GM12878 (cell line): ENCODE data around the gene ANKRD65. TPM values are rescaled to one million over a fixed set of nuclear protein-coding genes. Genes with fewer than 3 reads are reported as not detected.
A peak's percentile ranks its signal among the peaks of the same experiment; 100 is the strongest.

Experiments used
- PAX5 ChIP-seq: IDR thresholded peaks from 2 replicates; pipeline ENCODE4 v1.6.1; 2011; ENCODE audit warnings: low read depth, low read length, borderline replicate concordance
- POU2F2 ChIP-seq: IDR thresholded peaks from 3 replicates; pipeline ENCODE4 v1.6.1; 2011; ENCODE audit warnings: low read depth, mild to moderate bottlenecking, low read length, borderline replicate concordance
- TAF1 ChIP-seq: IDR thresholded peaks from 2 replicates; pipeline ENCODE4 v1.6.1; 2011; ENCODE audit warnings: mild to moderate bottlenecking, low read depth, low read length, borderline replicate concordance
- polyA plus RNA-seq, 11 experiments: library from polyadenylated mRNA; depleted of rRNA in 4 of 11; unstranded in 6 of 11; stranded (reverse) in 5 of 11; fragments of >200 nt; fragmentation: Nextera tagmentation in 4 of 11; fragmentation: Illumina TruSeq in 1 of 11; extraction: Ambion mirVana in 4 of 11; extraction: Trizol in 1 of 11; gene quantifications; 1 replicate in 1 of 11; 2 replicates in 10 of 11; pipeline versions ENCODE4 v1.2.1 to v1.2.3, GENCODE V29; 2011 to 2016; ENCODE audit warnings: inconsistent platforms in 2 of 11, missing spikeins in 2 of 11, low read depth in 1 of 11
- total RNA-seq, 4 experiments: library from RNA; depleted of rRNA in 3 of 4; stranded (reverse); fragments of >200 nt in 3 of 4; fragmentation: Illumina TruSeq in 1 of 4; extraction: Trizol in 1 of 4; gene quantifications; 2 replicates each; pipeline versions ENCODE4 v1.2.1 to v1.2.3, GENCODE V29; 2013 to 2021
- TF ChIP-seq, protein P1 (sequence below): fragments of 450-650 bp; IDR thresholded peaks from 2 replicates; pipeline ENCODE4 v1.6.1; 2014; ENCODE audit warnings: mild to moderate bottlenecking
- TF ChIP-seq, protein P2 (sequence below): IDR thresholded peaks from 2 replicates; pipeline ENCODE4 v1.6.1; 2011; ENCODE audit warnings: mild to moderate bottlenecking, low read depth, low read length, moderate library complexity; ENCODE audit not compliant: insufficient replicate concordance
- TF ChIP-seq, protein P3 (sequence below): fragments of 450-650 bp; IDR thresholded peaks from 2 replicates; pipeline ENCODE4 v1.6.1; 2016; ENCODE audit warnings: mild to moderate bottlenecking
- TF ChIP-seq, protein P4 (sequence below): fragments of 450-650 bp; IDR thresholded peaks from 2 replicates; pipeline ENCODE4 v1.6.1; 2017; ENCODE audit warnings: low read depth, mild to moderate bottlenecking, moderate library complexity

The ANKRD65 gene
- total and polyA plus RNA-seq, 10 of the 15 experiments (the other 5 are each of a cell fraction or from before 2014, with no cell fraction given), result 0.05 to 2.8 (median 0.37) TPM

DNA sequence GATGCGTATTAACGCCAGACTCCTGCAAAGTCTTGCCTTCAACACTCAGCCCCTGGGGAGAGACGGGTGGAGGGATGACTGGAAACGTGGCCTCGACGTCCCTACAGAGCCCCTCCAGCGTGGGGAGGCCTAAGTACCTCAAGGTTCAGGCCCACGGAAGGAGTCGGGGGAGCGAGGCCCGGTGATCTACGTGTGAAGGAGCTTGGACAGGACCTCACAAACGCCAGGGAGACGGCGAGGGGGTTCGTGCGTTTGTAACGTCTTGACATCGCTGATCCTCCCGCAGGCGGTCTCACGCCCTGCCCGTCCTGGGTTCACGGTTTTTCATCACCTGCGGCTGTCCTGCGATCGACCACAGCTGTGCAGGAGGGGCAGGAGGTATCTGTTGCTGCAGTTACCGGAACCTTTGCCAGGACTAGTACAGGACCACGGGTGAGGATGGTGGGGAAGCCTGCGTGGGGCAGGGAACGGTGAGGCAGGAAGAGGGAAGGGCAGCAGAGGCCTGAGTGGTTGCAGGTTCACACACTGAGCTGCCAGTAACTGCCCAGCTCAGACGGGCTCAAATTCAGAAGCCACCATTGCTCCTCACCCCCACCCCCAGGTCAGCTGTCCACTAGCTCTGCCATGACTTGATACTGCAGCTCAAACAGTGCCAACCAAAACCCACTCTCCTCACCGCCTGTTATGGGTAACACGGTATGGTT lies 21.1 kb downstream of the ANKRD65 start (continued):
- TF ChIP-seq, protein P1, sequence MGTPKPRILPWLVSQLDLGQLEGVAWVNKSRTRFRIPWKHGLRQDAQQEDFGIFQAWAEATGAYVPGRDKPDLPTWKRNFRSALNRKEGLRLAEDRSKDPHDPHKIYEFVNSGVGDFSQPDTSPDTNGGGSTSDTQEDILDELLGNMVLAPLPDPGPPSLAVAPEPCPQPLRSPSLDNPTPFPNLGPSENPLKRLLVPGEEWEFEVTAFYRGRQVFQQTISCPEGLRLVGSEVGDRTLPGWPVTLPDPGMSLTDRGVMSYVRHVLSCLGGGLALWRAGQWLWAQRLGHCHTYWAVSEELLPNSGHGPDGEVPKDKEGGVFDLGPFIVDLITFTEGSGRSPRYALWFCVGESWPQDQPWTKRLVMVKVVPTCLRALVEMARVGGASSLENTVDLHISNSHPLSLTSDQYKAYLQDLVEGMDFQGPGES, result no peak
- TF ChIP-seq PAX5 (no peak), TAF1 (no peak), POU2F2 (0 out of 3 replicates have a peak, but pooled peaks have one; percentile 28)
- TF ChIP-seq, protein P2, sequence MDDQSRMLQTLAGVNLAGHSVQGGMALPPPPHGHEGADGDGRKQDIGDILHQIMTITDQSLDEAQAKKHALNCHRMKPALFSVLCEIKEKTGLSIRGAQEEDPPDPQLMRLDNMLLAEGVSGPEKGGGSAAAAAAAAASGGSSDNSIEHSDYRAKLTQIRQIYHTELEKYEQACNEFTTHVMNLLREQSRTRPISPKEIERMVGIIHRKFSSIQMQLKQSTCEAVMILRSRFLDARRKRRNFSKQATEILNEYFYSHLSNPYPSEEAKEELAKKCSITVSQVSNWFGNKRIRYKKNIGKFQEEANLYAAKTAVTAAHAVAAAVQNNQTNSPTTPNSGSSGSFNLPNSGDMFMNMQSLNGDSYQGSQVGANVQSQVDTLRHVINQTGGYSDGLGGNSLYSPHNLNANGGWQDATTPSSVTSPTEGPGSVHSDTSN, result peak; percentile 31
- TF ChIP-seq, protein P3, sequence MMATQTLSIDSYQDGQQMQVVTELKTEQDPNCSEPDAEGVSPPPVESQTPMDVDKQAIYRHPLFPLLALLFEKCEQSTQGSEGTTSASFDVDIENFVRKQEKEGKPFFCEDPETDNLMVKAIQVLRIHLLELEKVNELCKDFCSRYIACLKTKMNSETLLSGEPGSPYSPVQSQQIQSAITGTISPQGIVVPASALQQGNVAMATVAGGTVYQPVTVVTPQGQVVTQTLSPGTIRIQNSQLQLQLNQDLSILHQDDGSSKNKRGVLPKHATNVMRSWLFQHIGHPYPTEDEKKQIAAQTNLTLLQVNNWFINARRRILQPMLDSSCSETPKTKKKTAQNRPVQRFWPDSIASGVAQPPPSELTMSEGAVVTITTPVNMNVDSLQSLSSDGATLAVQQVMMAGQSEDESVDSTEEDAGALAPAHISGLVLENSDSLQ, result no peak
- TF ChIP-seq, protein P4, sequence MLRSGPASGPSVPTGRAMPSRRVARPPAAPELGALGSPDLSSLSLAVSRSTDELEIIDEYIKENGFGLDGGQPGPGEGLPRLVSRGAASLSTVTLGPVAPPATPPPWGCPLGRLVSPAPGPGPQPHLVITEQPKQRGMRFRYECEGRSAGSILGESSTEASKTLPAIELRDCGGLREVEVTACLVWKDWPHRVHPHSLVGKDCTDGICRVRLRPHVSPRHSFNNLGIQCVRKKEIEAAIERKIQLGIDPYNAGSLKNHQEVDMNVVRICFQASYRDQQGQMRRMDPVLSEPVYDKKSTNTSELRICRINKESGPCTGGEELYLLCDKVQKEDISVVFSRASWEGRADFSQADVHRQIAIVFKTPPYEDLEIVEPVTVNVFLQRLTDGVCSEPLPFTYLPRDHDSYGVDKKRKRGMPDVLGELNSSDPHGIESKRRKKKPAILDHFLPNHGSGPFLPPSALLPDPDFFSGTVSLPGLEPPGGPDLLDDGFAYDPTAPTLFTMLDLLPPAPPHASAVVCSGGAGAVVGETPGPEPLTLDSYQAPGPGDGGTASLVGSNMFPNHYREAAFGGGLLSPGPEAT, result no peak
